ENCODE results near the gene COG5. TPM values are rescaled to one million over a fixed set of nuclear protein-coding genes. Genes with fewer than 3 reads are reported as not detected.

COG5 gene
- total RNA-seq, 1 donor from 2014 or later, result 37.1 TPM

GRCh38 chr7:107321611-107322010 is 242.1 kb downstream of the COG5 start:
- TF ChIP-seq CTCF (IDR thresholded peaks at IDR 0.05; ENCODE audit: insufficient read depth, low read length, poor library complexity, severe bottlenecking), result no peak
- Histone ChIP-seq H3K36me3 (ENCODE audit: control insufficient read depth, insufficient read depth, low read length) (no peaks in the 10 kb centered on the region), H3K27me3 (ENCODE audit: control insufficient read depth, insufficient read depth, low read length) (no peaks in the 10 kb centered on the region), H3K4me3 (ENCODE audit: low read depth, low read length) (no peak overlapping the region)
- no peak for DNase-seq (ENCODE audit: low read depth)

GRCh38 chr7:107319724-107320228 is 243.9 kb downstream of the COG5 start:
- no peak overlapping the region for H3K4me3 ChIP-seq (ENCODE audit: low read depth, low read length)
- no peak for TF ChIP-seq CTCF (IDR thresholded peaks at IDR 0.05; ENCODE audit: insufficient read depth, low read length, poor library complexity, severe bottlenecking)

GRCh38 chr7:107318523-107319160 is 245.1 kb downstream of the COG5 start:
- DNase-seq (ENCODE audit: low read depth), result no peak
- Histone ChIP-seq H3K36me3 (ENCODE audit: control insufficient read depth, insufficient read depth, low read length) (no peaks in the 10 kb centered on the region), H3K27me3 (ENCODE audit: control insufficient read depth, insufficient read depth, low read length) (no peaks in the 10 kb centered on the region), H3K4me3 (ENCODE audit: low read depth, low read length) (no peak overlapping the region)
- TF ChIP-seq CTCF (IDR thresholded peaks at IDR 0.05; ENCODE audit: insufficient read depth, low read length, poor library complexity, severe bottlenecking), result no peak

More at GRCh38 chr7:107319724-107320228, 243.9 kb downstream of the COG5 start:
- Histone ChIP-seq H3K36me3 (ENCODE audit: control insufficient read depth, insufficient read depth, low read length) (no peaks in the 10 kb centered on the region), H3K27me3 (ENCODE audit: control insufficient read depth, insufficient read depth, low read length) (no peaks in the 10 kb centered on the region)
- DNase-seq (ENCODE audit: low read depth), result no peak

GRCh38 chr7:107315716-107316220 is 248.0 kb downstream of the COG5 start:
- H3K36me3 ChIP-seq (ENCODE audit: control insufficient read depth, insufficient read depth, low read length), result no peaks in the 10 kb centered on the region
- no peak overlapping the region for H3K4me3 ChIP-seq (ENCODE audit: low read depth, low read length)
- DNase-seq (ENCODE audit: low read depth), result no peak
- no peaks in the 10 kb centered on the region for H3K27me3 ChIP-seq (ENCODE audit: control insufficient read depth, insufficient read depth, low read length)
- no peak for TF ChIP-seq CTCF (IDR thresholded peaks at IDR 0.05; ENCODE audit: insufficient read depth, low read length, poor library complexity, severe bottlenecking)

GRCh38 chr7:107313355-107313754 is 250.4 kb downstream of the COG5 start:
- no peak for DNase-seq (ENCODE audit: low read depth)
- Histone ChIP-seq H3K36me3 (ENCODE audit: control insufficient read depth, insufficient read depth, low read length) (no peaks in the 10 kb centered on the region), H3K4me3 (ENCODE audit: low read depth, low read length) (no peak overlapping the region), H3K27me3 (ENCODE audit: control insufficient read depth, insufficient read depth, low read length) (no peaks in the 10 kb centered on the region)
- no peak for TF ChIP-seq CTCF (IDR thresholded peaks at IDR 0.05; ENCODE audit: insufficient read depth, low read length, poor library complexity, severe bottlenecking)

- Histone ChIP-seq H3K4me3 (ENCODE audit: low read depth, low read length) (no peak overlapping the region), H3K27me3 (ENCODE audit: control insufficient read depth, insufficient read depth, low read length) (no peaks in the 10 kb centered on the region), H3K36me3 (ENCODE audit: control insufficient read depth, insufficient read depth, low read length) (no peaks in the 10 kb centered on the region)
- TF ChIP-seq CTCF (IDR thresholded peaks at IDR 0.05; ENCODE audit: insufficient read depth, low read length, poor library complexity, severe bottlenecking), result no peak
- no peak for DNase-seq (ENCODE audit: low read depth)
Observed at GRCh38 chr7:107312418-107312817, 251.3 kb downstream of the COG5 start.

All from kidney epithelial cell (primary cell).